ENCODE data around the gene GPM6B.

GPM6B gene

DNA sequence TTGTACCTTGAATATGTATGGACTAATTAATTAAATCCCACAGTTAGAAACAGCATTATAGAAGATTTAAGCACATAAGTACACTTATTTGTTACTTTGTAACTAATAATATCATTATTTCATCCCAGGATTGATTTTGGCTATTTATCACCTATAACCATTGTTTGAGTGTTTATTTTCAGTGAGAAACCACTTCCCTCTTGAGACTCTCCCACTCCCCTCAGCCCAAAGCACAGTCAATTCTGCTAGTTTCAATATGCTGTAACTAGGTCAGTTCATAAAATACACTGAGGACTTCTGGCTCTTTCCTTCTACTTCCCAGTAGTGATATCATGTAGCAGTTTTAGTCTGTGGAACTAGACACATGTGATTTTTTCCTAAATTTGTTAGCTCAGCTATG, 66.1 kb downstream of the GPM6B start:
- no peak overlapping the region for H3K27ac ChIP-seq
- no peak for TF ChIP-seq ZFX (IDR thresholded peaks at IDR 0.05; ENCODE audit: borderline replicate concordance)
- TF ChIP-seq, protein P1, sequence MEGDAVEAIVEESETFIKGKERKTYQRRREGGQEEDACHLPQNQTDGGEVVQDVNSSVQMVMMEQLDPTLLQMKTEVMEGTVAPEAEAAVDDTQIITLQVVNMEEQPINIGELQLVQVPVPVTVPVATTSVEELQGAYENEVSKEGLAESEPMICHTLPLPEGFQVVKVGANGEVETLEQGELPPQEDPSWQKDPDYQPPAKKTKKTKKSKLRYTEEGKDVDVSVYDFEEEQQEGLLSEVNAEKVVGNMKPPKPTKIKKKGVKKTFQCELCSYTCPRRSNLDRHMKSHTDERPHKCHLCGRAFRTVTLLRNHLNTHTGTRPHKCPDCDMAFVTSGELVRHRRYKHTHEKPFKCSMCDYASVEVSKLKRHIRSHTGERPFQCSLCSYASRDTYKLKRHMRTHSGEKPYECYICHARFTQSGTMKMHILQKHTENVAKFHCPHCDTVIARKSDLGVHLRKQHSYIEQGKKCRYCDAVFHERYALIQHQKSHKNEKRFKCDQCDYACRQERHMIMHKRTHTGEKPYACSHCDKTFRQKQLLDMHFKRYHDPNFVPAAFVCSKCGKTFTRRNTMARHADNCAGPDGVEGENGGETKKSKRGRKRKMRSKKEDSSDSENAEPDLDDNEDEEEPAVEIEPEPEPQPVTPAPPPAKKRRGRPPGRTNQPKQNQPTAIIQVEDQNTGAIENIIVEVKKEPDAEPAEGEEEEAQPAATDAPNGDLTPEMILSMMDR (IDR thresholded peaks at IDR 0.05): no peak

DNA sequence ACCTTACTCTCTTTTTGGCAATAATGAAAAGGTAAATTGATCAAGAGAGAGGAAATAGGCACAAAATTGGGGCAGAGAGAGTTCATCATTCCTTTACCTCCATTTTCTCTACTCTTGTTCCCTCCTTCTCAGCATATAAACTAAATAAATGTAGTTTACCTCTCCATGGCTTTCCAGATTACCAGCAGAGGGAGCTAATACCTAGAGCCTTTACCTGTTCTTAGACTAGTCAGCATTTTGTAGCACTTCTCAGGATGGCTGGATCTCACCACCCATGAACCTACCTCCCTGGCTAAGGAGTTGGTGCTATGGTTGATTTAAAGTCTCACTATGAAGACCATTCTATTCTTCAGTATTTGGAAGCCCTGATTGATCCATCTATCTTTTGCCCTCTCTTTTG, 66.7 kb downstream of the GPM6B start:
- no peak overlapping the region for H3K27ac ChIP-seq
- TF ChIP-seq ZFX (IDR thresholded peaks at IDR 0.05; ENCODE audit: borderline replicate concordance): no peak
- TF ChIP-seq, protein P1 (IDR thresholded peaks at IDR 0.05): peak; percentile 71

DNA sequence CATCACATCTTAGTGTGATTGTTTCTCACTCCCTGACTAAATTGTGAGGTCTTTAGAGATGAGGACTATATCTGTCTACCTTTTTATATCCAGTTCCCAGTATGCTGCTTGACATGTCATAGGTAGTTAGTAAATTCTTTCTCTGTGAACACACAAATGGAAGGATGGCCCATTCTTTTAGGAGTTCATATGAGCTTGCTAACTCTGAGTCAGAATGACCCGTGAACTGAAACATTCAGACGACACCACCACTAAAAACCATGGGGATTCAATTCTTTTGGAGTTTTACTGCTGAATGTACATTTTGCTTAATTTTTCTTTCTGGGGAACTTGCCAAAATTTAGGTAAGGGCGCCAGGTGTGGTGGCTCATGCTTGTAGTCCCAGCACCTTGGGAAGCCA, 68.4 kb downstream of the GPM6B start:
- H3K27ac ChIP-seq: no peak overlapping the region
- TF ChIP-seq, protein P1 (IDR thresholded peaks at IDR 0.05): no peak
- TF ChIP-seq ZFX (IDR thresholded peaks at IDR 0.05; ENCODE audit: borderline replicate concordance): no peak

DNA sequence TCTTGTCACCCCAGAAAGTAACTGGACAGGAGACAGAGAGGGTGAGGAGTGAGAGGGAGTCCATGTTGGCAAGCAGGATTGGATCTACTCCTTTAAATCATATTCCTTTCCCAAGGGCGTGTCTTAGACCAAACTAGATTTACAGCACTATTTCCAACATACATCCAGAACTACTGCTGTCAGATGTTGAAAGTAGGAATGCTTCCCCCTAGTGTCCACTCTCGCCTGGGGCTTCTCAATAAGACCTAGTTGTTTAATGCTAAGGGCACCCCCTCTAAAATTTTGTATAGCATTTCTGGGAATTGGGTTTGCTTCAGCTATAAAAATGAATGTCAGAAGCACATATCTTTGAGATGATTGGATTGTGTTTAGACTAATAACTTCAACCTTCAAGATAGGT, 69.1 kb downstream of the GPM6B start:
- no peak for TF ChIP-seq ZFX (IDR thresholded peaks at IDR 0.05; ENCODE audit: borderline replicate concordance)
- TF ChIP-seq, protein P1 (IDR thresholded peaks at IDR 0.05): 0 out of 2 replicates have a peak, but pooled peaks have one; percentile 22
- no peak overlapping the region for H3K27ac ChIP-seq

DNA sequence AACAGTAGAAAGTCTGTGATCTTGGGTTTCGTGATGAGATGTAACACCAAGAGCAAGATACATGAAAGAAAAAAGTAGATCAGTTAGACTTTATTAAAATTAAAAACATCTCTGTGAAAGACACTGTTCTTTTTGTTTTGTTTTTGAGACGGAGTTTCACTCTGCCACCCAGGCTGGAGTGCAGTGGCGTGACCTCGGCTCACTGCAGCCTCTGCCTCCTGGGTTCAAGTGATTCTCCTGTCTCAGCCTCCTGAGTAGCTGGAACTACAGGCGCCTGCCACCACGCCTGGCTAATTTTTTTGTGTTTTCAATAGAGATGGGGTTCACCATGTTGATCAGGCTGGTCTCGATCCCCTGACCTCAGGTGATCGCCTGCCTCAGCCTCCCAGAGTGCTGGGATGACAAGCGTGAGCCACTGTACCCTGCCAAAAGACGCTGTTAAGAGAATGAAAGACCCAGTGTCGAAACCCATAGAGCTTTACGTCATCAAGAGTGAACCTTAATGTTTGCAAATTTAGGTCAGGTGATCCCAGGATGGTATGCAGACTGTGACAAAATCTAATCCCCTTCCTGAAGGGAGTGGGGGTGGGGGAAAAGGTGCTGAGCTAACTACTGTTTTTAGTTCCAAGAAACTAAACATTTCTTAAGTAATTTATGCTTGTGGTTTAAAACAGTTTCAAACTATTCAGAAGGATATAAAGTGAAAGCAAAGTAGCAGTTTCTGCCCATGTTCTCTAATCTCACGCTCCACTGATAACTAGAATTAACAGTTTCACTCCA, 74.3 kb downstream of the GPM6B start:
- H3K27ac ChIP-seq: no peak overlapping the region
- TF ChIP-seq ZFX (IDR thresholded peaks at IDR 0.05; ENCODE audit: borderline replicate concordance): no peak
- TF ChIP-seq, protein P1 (IDR thresholded peaks at IDR 0.05): no peak

DNA sequence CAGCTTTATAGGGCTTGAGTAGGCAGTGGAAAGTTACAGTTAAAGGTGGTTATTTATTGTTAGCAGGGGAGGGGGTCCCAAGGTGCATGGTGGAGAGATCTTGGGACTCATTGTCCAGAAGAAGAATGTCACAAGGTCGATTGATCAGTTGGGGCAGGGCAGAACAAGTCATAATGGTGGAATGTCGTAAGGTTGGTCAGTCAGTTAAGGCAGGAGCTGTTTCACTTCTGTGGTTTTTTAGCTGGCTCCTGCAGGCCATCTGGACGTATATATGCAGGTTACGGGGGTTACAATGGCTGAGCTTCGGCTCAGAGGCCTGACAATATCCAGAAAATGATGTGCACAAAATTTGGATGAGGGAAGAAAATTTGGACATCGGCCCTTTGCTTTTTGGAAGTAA, 75.2 kb downstream of the GPM6B start:
- no peak overlapping the region for H3K27ac ChIP-seq
- TF ChIP-seq, protein P1 (IDR thresholded peaks at IDR 0.05): no peak
- TF ChIP-seq ZFX (IDR thresholded peaks at IDR 0.05; ENCODE audit: borderline replicate concordance): no peak

Measured in 22Rv1 (cell line).